ACC112 (cell line): Measurements from ENCODE around the gene DDI1.

ENCODE experiments used
- H2AFZ ChIP-seq: fragments of 200-600 bp; sonication (generic); one replicate; pipeline ENCODE4 v1.6.0; 2017; ENCODE audit warnings: antibody characterized with exemption, low read length; ENCODE audit not compliant: unreplicated experiment
- H3K27ac ChIP-seq: fragments of 200-600 bp; sonication (generic); 2 replicates; pipeline ENCODE4 v1.5.1; 2014; ENCODE audit warnings: low read depth, mild to moderate bottlenecking, antibody characterized with exemption, low read length, moderate library complexity
- H3K27me3 ChIP-seq: fragments of 200-600 bp; sonication (generic); 2 replicates; pipeline ENCODE4 v1.6.1; 2014; ENCODE audit warnings: mild to moderate bottlenecking, antibody characterized with exemption, low read length, moderate library complexity, mixed read lengths; ENCODE audit not compliant: insufficient read depth
- H3K36me3 ChIP-seq: fragments of 200-600 bp; sonication (generic); 2 replicates; pipeline ENCODE4 v1.6.1; 2016; ENCODE audit warnings: mild to moderate bottlenecking, antibody characterized with exemption, low read length, moderate library complexity, mixed read lengths; ENCODE audit not compliant: insufficient read depth
- H3K4me1 ChIP-seq: fragments of 200-600 bp; sonication (generic); one replicate; pipeline ENCODE4 v1.6.1; 2016; ENCODE audit warnings: low read length, mixed read lengths; ENCODE audit not compliant: insufficient read depth, unreplicated experiment, control insufficient read depth
- H3K4me3 ChIP-seq: fragments of 200-600 bp; sonication (generic); 2 replicates; pipeline ENCODE4 v1.5.1; 2014; ENCODE audit warnings: mild to moderate bottlenecking, low read depth, low read length
- H3K79me2 ChIP-seq: fragments of 200-600 bp; sonication (generic); one replicate; pipeline ENCODE4 v1.6.0; 2016; ENCODE audit warnings: low read length; ENCODE audit not compliant: control insufficient read depth, unreplicated experiment, insufficient read depth

Gene DDI1

GRCh38 chr11:104057908-104058307 is 21.5 kb downstream of the DDI1 start:
- no peaks in the 10 kb centered on the region for H3K4me1 ChIP-seq
- H3K27me3 ChIP-seq, result no peaks in the 10 kb centered on the region
- H3K4me3 ChIP-seq, result no peak overlapping the region
- no peak overlapping the region for H3K27ac ChIP-seq
- no peaks in the 10 kb centered on the region for H3K36me3 ChIP-seq
- H3K79me2 ChIP-seq, result no peaks in the 10 kb centered on the region
- no peak overlapping the region for H2AFZ ChIP-seq

GRCh38 chr11:104058680-104059079 is 22.2 kb downstream of the DDI1 start:
- Histone ChIP-seq H3K79me2 (no peaks in the 10 kb centered on the region), H3K4me3 (no peak overlapping the region), H2AFZ (no peak overlapping the region), H3K36me3 (no peaks in the 10 kb centered on the region), H3K27me3 (no peaks in the 10 kb centered on the region), H3K4me1 (no peaks in the 10 kb centered on the region), H3K27ac (no peak overlapping the region)

- no peak overlapping the region for H2AFZ ChIP-seq
- no peak overlapping the region for H3K4me3 ChIP-seq
- no peaks in the 10 kb centered on the region for H3K4me1 ChIP-seq
- no peaks in the 10 kb centered on the region for H3K36me3 ChIP-seq
- H3K27me3 ChIP-seq, result no peaks in the 10 kb centered on the region
- no peaks in the 10 kb centered on the region for H3K79me2 ChIP-seq
- H3K27ac ChIP-seq, result no peak overlapping the region
These were observed 23.8 kb downstream of the DDI1 start for GRCh38 chr11:104060004-104060794.

- Histone ChIP-seq H3K27me3 (no peaks in the 10 kb centered on the region), H3K36me3 (no peaks in the 10 kb centered on the region), H3K27ac (no peak overlapping the region), H3K79me2 (no peaks in the 10 kb centered on the region), H3K4me1 (no peaks in the 10 kb centered on the region), H3K4me3 (no peak overlapping the region), H2AFZ (no peak overlapping the region)
These were observed 24.4 kb downstream of the DDI1 start for GRCh38 chr11:104060820-104061219.

- Histone ChIP-seq H3K27me3 (no peaks in the 10 kb centered on the region), H3K4me1 (no peaks in the 10 kb centered on the region), H3K27ac (no peak overlapping the region), H3K36me3 (no peaks in the 10 kb centered on the region), H3K4me3 (no peak overlapping the region), H3K79me2 (no peaks in the 10 kb centered on the region), H2AFZ (no peak overlapping the region)
These were observed 25.5 kb downstream of the DDI1 start for GRCh38 chr11:104061853-104062521.

- Histone ChIP-seq H3K36me3 (no peaks in the 10 kb centered on the region), H3K27me3 (no peaks in the 10 kb centered on the region), H3K27ac (no peak overlapping the region), H3K4me3 (no peak overlapping the region), H3K4me1 (no peaks in the 10 kb centered on the region), H3K79me2 (no peaks in the 10 kb centered on the region), H2AFZ (no peak overlapping the region)
These were observed 27.7 kb downstream of the DDI1 start for GRCh38 chr11:104064034-104064630.

- H3K36me3 ChIP-seq, result no peaks in the 10 kb centered on the region
- no peak overlapping the region for H2AFZ ChIP-seq
- H3K4me1 ChIP-seq, result no peaks in the 10 kb centered on the region
- no peaks in the 10 kb centered on the region for H3K79me2 ChIP-seq
- H3K27me3 ChIP-seq, result no peaks in the 10 kb centered on the region
- no peak overlapping the region for H3K27ac ChIP-seq
- H3K4me3 ChIP-seq, result no peak overlapping the region
These were observed 31.1 kb downstream of the DDI1 start for GRCh38 chr11:104067534-104067933.

GRCh38 chr11:104073950-104074705 is 37.7 kb downstream of the DDI1 start:
- Histone ChIP-seq H3K36me3 (no peaks in the 10 kb centered on the region), H3K4me3 (no peak overlapping the region), H3K27ac (no peak overlapping the region), H3K27me3 (no peaks in the 10 kb centered on the region), H3K79me2 (no peaks in the 10 kb centered on the region), H2AFZ (no peak overlapping the region), H3K4me1 (no peaks in the 10 kb centered on the region)

- no peaks in the 10 kb centered on the region for H3K36me3 ChIP-seq
- no peaks in the 10 kb centered on the region for H3K27me3 ChIP-seq
- H3K27ac ChIP-seq, result no peak overlapping the region
- H2AFZ ChIP-seq, result no peak overlapping the region
- H3K79me2 ChIP-seq, result no peaks in the 10 kb centered on the region
- H3K4me3 ChIP-seq, result no peak overlapping the region
- no peaks in the 10 kb centered on the region for H3K4me1 ChIP-seq
These were observed 38.7 kb downstream of the DDI1 start for GRCh38 chr11:104075091-104075490.

- Histone ChIP-seq H3K36me3 (no peaks in the 10 kb centered on the region), H3K79me2 (no peaks in the 10 kb centered on the region), H3K4me1 (no peaks in the 10 kb centered on the region), H2AFZ (no peak overlapping the region), H3K4me3 (no peak overlapping the region), H3K27ac (no peak overlapping the region), H3K27me3 (no peaks in the 10 kb centered on the region)
These were observed 39.3 kb downstream of the DDI1 start for GRCh38 chr11:104075706-104076105.
